Lower leg skin (tissue), 4 donors: ENCODE measurements around the gene ITGB5. TPM values are rescaled to one million over a fixed set of nuclear protein-coding genes. Genes with fewer than 3 reads are reported as not detected.

Experiments
- DNase-seq, 2 donors: peaks; one replicate each; pipeline ENCODE4 v3.0.0-alpha.2; 2019; ENCODE audit warnings: low spot score in 2 of 2
- H3K4me3 ChIP-seq: fragments of 200-600 bp; sonication (generic); 2 replicates; pipeline ENCODE4 v1.5.1; 2017; ENCODE audit warnings: mild to moderate bottlenecking, low read depth; ENCODE audit not compliant: poor library complexity, severe bottlenecking
- CTCF ChIP-seq, 3 donors: fragments of 450-650 bp; IDR thresholded peaks; one replicate each; pipeline ENCODE4 v1.5.1; 2016; ENCODE audit warnings: antibody characterized with exemption in 3 of 3, mild to moderate bottlenecking in 3 of 3, moderate library complexity in 2 of 3
- POLR2A ChIP-seq, 2 donors: fragments of 450-650 bp; IDR thresholded peaks; one replicate each; pipeline ENCODE4 v1.6.1; 2016 to 2017; ENCODE audit warnings: antibody characterized with exemption in 2 of 2, mild to moderate bottlenecking in 1 of 2, moderate library complexity in 1 of 2
- WGBS, 2 donors: methylation state at CpG; one replicate each; pipeline ENCODE4 v1.1.5; 2018; 5-methylcytosine and 5-hydroxymethylcytosine counted together
- intact Hi-C: fragments of 100-400 bp; cut with DNase I; formaldehyde crosslinking; loops from one replicate; pipeline ENCODE4 v1.15.0; 2023; ENCODE audit warnings: low total_unique reads
- total RNA-seq, 4 donors: library from RNA; depleted of rRNA; stranded (reverse); fragments of >200 nt; gene quantifications; one replicate each; pipeline ENCODE4 v1.1.0, GENCODE V29; 2016

Gene ITGB5
- total RNA-seq, 4 donors from 2014 or later = 210 to 414 (median 286) TPM

DNA sequence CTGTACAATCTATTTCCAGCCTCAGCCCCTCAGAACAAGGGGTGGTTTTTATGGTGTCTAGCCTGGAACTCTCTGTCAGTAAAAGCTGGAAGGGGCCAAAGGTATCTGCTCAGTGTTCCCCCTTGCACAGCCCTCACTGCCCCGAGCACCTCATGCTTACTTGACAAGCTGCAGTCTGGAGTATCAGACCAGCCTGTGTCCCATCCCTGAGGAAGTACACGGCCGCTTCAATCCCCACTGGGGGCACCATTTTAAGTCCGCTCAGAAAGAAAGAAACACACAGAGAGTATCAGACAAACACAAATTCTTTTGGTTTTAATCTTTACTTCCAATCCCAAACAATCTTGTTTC lies 124.5 kb downstream of the ITGB5 start:
- no peak for DNase-seq
- WGBS, 2 donors = 82 to 83% methylated on average over 4 of the region's 4 CpGs
- TF ChIP-seq POLR2A (IDR thresholded peaks at IDR 0.05) (no peak), CTCF (IDR thresholded peaks at IDR 0.05) (no peak)
- intact Hi-C loops = no loop called here
- no peak overlapping the region for H3K4me3 ChIP-seq

DNA sequence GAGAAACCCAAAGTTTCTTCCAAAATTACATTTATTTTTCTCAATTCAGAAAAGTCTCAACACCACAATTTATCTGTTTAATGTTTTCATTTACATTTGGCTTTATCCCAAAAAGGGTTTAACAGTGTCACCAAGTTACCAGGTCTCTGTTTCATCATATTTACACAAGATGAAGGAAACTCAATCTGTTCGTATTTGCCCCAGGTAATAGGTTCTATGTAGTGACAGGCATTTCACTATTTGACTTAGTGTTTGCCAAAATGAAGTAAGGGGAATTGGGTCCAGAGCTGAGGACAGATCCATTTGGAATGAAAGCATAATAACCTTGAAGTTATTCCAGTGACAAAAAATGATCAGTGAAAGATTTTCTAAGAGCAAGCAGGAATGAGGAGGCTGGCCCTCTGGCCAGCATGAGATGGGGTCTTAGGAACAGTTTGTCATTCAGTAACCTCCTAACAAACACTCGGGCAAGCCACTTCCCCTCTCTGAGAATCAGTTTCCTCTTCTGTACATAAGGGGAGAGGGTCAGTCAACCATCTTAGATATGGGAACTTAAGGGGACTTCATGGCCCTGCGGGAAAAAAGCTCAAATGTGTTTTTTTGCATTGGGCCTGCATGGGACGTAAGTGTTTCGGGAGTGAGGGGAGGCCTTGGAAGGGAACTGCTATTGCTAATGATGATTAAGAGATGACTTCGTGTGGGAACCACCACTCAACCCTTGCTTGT lies 125.1 kb downstream of the ITGB5 start:
- peak in 1 of 2 donors; percentile 60 for DNase-seq
- no peak for TF ChIP-seq CTCF (IDR thresholded peaks at IDR 0.05)
- TF ChIP-seq POLR2A (IDR thresholded peaks at IDR 0.05) = no peak
- 68 to 73% methylated on average over 6 of the region's 6 CpGs for WGBS, 2 donors
- intact Hi-C loops = loop anchor here (2.0 kb wide), 1 partner anchor 141 kb away; no protein-coding TSS in a partner anchor
- no peak overlapping the region for H3K4me3 ChIP-seq

DNA sequence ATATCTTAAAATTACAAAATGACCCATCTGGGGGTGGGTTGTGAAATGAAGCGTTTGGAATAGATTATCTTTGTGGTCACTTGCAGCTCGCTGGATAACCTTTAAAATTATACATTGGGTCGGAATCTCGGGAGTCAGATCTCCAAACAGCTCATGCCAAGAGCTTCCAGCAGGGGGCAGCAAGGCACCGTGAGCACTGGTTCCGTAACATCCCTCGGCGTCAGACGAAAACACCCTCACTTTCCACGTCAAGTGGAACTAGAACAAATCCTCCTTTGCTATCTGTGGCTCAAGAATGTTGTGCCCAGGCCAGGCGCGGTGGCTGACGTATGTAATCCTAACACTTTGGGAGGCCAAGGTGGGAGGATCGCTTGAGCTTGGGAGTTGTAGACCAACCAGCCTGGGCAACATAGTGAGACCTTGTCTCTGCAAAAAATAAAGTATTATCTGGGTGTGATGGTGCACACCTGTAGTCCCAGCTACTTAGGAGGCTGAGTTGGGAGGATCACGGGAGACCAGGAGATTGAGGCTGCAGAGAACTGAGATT lies 125.8 kb downstream of the ITGB5 start:
- peak in 1 of 3 donors; percentile 85 for TF ChIP-seq CTCF (IDR thresholded peaks at IDR 0.05)
- no peak for TF ChIP-seq POLR2A (IDR thresholded peaks at IDR 0.05)
- 6 to 8% methylated on average over 15 of the region's 15 CpGs for WGBS, 2 donors
- peak; percentile 89 to 98 for DNase-seq
- intact Hi-C loops = loop anchor here (2.0 kb wide), 1 partner anchor 141 kb away; no protein-coding TSS in a partner anchor
- H3K4me3 ChIP-seq = no peak overlapping the region

DNA sequence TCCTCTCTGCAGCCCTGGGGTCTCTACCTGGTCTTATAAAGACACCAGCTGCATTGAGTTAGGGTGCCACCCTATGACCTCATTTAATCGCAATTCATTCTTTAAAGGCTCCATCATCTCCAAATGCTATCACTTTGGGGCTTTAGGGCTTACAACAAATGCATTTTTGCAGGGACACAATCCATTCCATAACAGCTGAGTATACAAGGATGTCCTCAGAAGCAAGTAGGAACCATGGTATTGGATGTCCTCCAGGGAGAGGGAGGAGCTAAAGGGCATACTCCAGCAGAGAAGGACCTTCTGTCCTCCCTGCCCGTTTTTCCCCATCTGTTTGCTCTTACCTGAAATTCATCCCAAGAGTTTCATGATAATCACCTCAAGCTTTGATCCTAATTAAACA lies 126.6 kb downstream of the ITGB5 start:
- 42% methylated on average over 2 of the region's 2 CpGs for WGBS, 2 donors
- intact Hi-C loops = loop anchor here (2.0 kb wide), 1 partner anchor 142 kb away; no protein-coding TSS in a partner anchor
- TF ChIP-seq POLR2A (IDR thresholded peaks at IDR 0.05) (no peak), CTCF (IDR thresholded peaks at IDR 0.05) (no peak)
- no peak overlapping the region for H3K4me3 ChIP-seq
- DNase-seq = no peak

GRCh38 chr3:124759666-124760401 lies 127.3 kb downstream of the ITGB5 start:
- peak in 1 of 2 donors; percentile 79 for DNase-seq
- intact Hi-C loops = loop anchor here (2.0 kb wide), 1 partner anchor 143 kb away; no protein-coding TSS in a partner anchor
- WGBS, 2 donors = 76 to 86% methylated on average over 13 to 14 of the region's 14 CpGs
- no peak overlapping the region for H3K4me3 ChIP-seq
- TF ChIP-seq CTCF (IDR thresholded peaks at IDR 0.05) (no peak), POLR2A (IDR thresholded peaks at IDR 0.05) (no peak)
